Measurements from ENCODE around the gene GCFC2. TPM values are rescaled to one million over a fixed set of nuclear protein-coding genes. Genes with fewer than 3 reads are reported as not detected.

GCFC2 gene
- total RNA-seq, 2 donors from 2014 or later = 17.1 to 22.4 TPM

Other genes with a start within 250 kb of the GCFC2 start
- not detected for gene EVA1A, start 150.0 kb downstream of the GCFC2 start, total RNA-seq
- gene MRPL19, start 64.1 kb downstream of the GCFC2 start, total RNA-seq = 10 to 100 TPM; 16.7 to 20.9 TPM

All from T-helper 17 cell (primary cell).